Cardiac muscle cell (in vitro differentiated cells and primary cell): Measurements from ENCODE around the gene ZWINT. TPM values are rescaled to one million over a fixed set of nuclear protein-coding genes. Genes with fewer than 3 reads are reported as not detected.

ENCODE experiments used
- DNase-seq, 2 donors: peaks; one replicate each; pipeline versions ENCODE4 v3.0.0 to v3.0.0-alpha.2; 2010 to 2017; ENCODE audit warnings: low read depth in 1 of 2, low spot score in 1 of 2
- H3K27ac ChIP-seq: fragments of 200-600 bp; sonication (generic); 2 replicates; pipeline ENCODE4 v1.5.1; 2016
- H3K27me3 ChIP-seq: fragments of 200-600 bp; sonication (generic); 2 replicates; pipeline ENCODE4 v1.6.0; 2016; ENCODE audit warnings: control low read depth
- H3K36me3 ChIP-seq: fragments of 200-600 bp; sonication (generic); 2 replicates; pipeline ENCODE4 v1.5.1; 2016; ENCODE audit warnings: control low read depth
- H3K4me1 ChIP-seq: fragments of 200-600 bp; sonication (generic); 2 replicates; pipeline ENCODE4 v1.8.1; 2017; ENCODE audit warnings: low read depth, mild to moderate bottlenecking, mixed run types
- H3K4me3 ChIP-seq: fragments of 200-600 bp; sonication (generic); 2 replicates; pipeline ENCODE4 v1.5.1; 2016; ENCODE audit warnings: mild to moderate bottlenecking
- H3K9me3 ChIP-seq: fragments of 200-600 bp; sonication (generic); 2 replicates; pipeline ENCODE4 v1.5.1; 2017; ENCODE audit warnings: low read depth, mild to moderate bottlenecking, control low read depth
- polyA plus RNA-seq: library from polyadenylated mRNA; unstranded; fragments of >200 nt; fragmentation: Nextera tagmentation; extraction: Ambion mirVana; gene quantifications from 2 replicates; pipeline ENCODE4 v1.2.1, GENCODE V29; 2016
- total RNA-seq: library from RNA; depleted of rRNA; stranded (reverse); fragments of >200 nt; gene quantifications from 2 replicates; pipeline ENCODE4 v1.2.3, GENCODE V29; 2016
- TF ChIP-seq, protein P1 (sequence below): IDR thresholded peaks from 2 replicates; pipeline ENCODE4 v1.5.1; 2012; ENCODE audit warnings: low read depth, mild to moderate bottlenecking, low read length

Gene ZWINT
- total and polyA plus RNA-seq, 2 experiments from 2014 or later: 33.0 to 60.6 TPM

DNA sequence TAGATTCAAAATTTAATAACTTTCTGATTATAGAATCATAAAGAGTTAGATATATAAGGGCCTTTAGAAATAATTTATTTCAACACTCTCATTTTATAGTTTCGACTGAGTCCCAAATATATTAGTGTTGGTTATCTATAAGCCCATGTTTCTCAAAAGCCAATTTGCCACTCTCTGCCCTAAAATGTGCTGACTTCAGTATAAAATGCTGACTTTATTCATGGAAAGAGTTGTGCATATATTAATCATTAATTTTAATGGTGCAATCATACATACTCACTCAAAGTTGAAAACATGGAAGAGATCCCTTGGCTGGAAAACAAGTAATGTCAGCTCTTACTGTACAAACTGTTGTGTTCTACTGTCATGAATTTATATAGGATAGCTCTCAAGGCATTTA is 19.4 kb downstream of the ZWINT start:
- Histone ChIP-seq H3K27me3 (no peaks in the 10 kb centered on the region), H3K4me3 (no peak overlapping the region), H3K4me1 (no peaks in the 10 kb centered on the region), H3K9me3 (no peaks in the 10 kb centered on the region), H3K27ac (no peak overlapping the region), H3K36me3 (no peaks in the 10 kb centered on the region)
- TF ChIP-seq, protein P1, sequence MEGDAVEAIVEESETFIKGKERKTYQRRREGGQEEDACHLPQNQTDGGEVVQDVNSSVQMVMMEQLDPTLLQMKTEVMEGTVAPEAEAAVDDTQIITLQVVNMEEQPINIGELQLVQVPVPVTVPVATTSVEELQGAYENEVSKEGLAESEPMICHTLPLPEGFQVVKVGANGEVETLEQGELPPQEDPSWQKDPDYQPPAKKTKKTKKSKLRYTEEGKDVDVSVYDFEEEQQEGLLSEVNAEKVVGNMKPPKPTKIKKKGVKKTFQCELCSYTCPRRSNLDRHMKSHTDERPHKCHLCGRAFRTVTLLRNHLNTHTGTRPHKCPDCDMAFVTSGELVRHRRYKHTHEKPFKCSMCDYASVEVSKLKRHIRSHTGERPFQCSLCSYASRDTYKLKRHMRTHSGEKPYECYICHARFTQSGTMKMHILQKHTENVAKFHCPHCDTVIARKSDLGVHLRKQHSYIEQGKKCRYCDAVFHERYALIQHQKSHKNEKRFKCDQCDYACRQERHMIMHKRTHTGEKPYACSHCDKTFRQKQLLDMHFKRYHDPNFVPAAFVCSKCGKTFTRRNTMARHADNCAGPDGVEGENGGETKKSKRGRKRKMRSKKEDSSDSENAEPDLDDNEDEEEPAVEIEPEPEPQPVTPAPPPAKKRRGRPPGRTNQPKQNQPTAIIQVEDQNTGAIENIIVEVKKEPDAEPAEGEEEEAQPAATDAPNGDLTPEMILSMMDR: no peak
- DNase-seq: no peak

DNA sequence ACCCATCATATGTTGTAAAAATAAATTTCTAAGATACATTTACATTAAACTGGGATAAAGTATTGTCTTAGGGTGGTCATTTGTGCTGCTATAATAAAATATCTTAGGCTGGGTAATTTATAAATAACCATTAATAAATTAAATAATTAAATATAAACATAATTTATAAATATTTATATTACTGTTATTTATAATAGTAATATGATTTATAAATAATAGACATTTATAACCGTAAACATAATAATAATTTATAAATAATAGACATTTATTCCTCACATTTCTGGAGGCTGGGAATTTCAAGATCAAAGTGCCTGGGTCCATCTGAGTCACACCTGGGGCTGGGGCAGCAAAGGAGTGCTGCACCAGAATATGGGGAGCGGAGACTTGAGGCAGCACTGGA is 31.1 kb downstream of the ZWINT start:
- Histone ChIP-seq H3K9me3 (no peaks in the 10 kb centered on the region), H3K27me3 (no peaks in the 10 kb centered on the region), H3K36me3 (no peaks in the 10 kb centered on the region), H3K4me3 (no peak overlapping the region), H3K27ac (no peak overlapping the region), H3K4me1 (no peaks in the 10 kb centered on the region)
- DNase-seq: no peak
- TF ChIP-seq, protein P1: no peak

- H3K4me3 ChIP-seq: no peak overlapping the region
- H3K4me1 ChIP-seq: no peaks in the 10 kb centered on the region
- H3K9me3 ChIP-seq: no peaks in the 10 kb centered on the region
- no peaks in the 10 kb centered on the region for H3K27me3 ChIP-seq
- H3K36me3 ChIP-seq: no peaks in the 10 kb centered on the region
- H3K27ac ChIP-seq: no peak overlapping the region
- TF ChIP-seq, protein P1: no peak
- no peak for DNase-seq
Observed at GRCh38 chr10:56327118-56327517, 33.9 kb downstream of the ZWINT start.

DNA sequence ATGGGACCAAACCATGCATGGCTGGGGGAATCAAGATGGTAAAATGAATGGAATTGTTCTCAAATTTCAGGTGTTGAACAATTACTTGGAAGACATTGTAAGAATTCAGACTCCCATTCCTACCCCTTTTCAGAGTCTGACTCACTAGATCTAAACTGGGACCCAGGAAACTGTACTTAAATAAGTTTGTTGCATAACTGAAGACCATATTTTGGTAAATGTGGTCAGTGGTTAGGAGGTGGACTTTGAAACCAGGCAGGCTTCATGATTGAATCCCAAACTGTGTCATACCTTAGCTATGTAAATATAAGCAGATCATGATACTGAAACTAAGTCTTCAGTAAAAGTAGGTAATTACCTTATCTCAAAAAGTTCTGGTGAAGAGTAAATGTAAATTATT is 41.7 kb downstream of the ZWINT start:
- no peak overlapping the region for H3K27ac ChIP-seq
- H3K9me3 ChIP-seq: no peaks in the 10 kb centered on the region
- no peaks in the 10 kb centered on the region for H3K36me3 ChIP-seq
- H3K4me1 ChIP-seq: no peaks in the 10 kb centered on the region
- H3K4me3 ChIP-seq: no peak overlapping the region
- TF ChIP-seq, protein P1: no peak
- no peak for DNase-seq
- no peaks in the 10 kb centered on the region for H3K27me3 ChIP-seq

GRCh38 chr10:56318816-56319215 is 42.2 kb downstream of the ZWINT start:
- Histone ChIP-seq H3K4me1 (no peaks in the 10 kb centered on the region), H3K27ac (no peak overlapping the region), H3K36me3 (no peaks in the 10 kb centered on the region), H3K27me3 (no peaks in the 10 kb centered on the region), H3K9me3 (no peaks in the 10 kb centered on the region), H3K4me3 (no peak overlapping the region)
- TF ChIP-seq, protein P1: no peak
- no peak for DNase-seq

- no peak for DNase-seq
- TF ChIP-seq, protein P1: no peak
- H3K9me3 ChIP-seq: no peaks in the 10 kb centered on the region
- H3K4me3 ChIP-seq: no peak overlapping the region
- no peaks in the 10 kb centered on the region for H3K27me3 ChIP-seq
- no peaks in the 10 kb centered on the region for H3K4me1 ChIP-seq
- no peak overlapping the region for H3K27ac ChIP-seq
- no peaks in the 10 kb centered on the region for H3K36me3 ChIP-seq
Observed at GRCh38 chr10:56317603-56318002, 43.5 kb downstream of the ZWINT start.
